Hematopoietic multipotent progenitor cell (in vitro differentiated cells): ENCODE measurements around the gene BCKDHA. TPM values are rescaled to one million over a fixed set of nuclear protein-coding genes. Genes with fewer than 3 reads are reported as not detected.

Experiments used
- DNase-seq, 3 donors: peaks; one replicate each; pipeline ENCODE4 v3.0.0-alpha.2; 2011 to 2015; ENCODE audit warnings: low read depth in 2 of 3, low spot score in 2 of 3
- total RNA-seq: library from RNA; depleted of rRNA; stranded (reverse); fragments of >200 nt; gene quantifications from one replicate; pipeline ENCODE4 v1.2.3, GENCODE V29; 2012

BCKDHA gene
- 139 TPM for total RNA-seq

DNA sequence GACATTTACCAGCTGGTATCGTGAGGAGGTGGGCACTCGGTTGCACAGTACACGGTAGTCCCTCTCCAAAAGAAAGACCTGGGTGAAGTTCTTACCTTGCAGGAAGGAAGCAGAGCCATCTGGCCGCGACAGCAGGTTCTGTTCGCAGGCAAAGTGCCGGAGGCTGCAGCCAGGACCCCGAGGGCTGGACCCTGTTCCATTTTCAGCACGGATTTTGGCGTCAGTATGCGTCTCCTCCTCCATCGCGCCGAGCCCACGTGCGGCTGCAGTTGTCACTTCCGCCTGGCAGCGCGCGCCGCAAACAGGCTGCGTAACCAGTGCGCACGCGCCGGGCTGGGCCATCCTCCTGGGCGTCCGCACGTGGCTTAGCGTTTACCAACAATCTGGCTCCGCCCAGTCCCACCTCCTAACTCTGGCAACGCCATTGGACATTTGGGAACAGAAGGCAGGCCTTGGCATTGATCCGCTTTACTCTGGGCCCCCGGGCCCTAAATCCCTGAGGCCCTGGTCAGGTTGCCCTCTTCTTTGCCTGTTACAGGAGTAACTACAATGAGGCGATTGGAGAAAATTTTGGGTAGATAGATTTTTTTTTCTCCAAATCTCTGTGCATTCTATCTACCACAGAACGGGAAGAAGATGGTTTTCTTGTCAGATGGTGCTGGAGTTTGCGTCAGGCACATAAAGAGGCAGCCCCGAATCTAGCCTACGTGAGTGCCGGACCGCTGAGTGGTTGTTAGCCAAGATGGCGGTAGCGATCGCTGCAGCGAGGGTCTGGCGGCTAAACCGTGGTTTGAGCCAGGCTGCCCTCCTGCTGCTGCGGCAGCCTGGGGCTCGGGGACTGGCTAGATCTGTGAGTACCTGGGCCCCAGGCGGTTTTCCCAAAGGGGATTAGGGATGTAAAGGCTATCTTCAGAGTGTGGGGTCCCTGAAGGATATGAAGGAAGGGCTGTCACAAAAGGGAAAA is at the start of gene BCKDHA, which contains the start of gene EXOSC5:
BCKDHA (plus strand) TSS at position 733 of the 964 bp plus-strand sequence; CDS start at position 743, 10 bp downstream.
EXOSC5 (minus strand) TSS at position 274 of the 964 bp plus-strand sequence; CDS start at position 243, 31 bp downstream.
- peak; percentile 97 to 100 (median 100) for DNase-seq

DNA sequence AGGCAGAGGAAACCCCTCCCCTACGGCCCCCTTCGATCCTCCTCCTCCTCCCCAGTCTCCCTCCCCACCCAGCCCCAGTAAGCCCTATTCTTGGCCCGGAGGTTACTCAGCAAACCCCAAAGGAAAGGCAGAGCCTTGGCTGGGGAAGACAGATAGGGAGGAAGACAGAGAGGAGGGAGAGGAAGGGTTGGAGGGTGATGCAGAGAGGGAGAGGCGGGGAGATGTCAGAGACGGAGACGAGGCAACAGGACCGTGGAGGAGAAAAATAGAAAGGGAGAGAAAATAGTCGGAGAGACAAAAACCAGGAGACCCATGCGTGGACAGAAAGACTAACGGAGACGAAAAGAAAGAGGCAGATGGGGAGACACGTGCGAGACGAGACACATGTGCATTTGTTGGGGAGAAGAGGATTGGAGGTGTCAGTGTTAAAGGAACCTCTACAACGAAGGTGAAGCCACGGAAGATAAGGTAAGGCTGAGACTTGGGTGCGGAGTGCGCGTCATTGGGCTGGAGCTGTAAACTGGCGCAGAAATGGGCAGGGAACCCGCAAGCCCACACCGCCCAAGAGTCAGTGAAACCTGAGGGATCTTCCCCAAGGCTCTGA is 46.8 kb upstream of the BCKDHA start:
- peak in 2 of 3 donors; percentile 53 to 68 for DNase-seq

DNA sequence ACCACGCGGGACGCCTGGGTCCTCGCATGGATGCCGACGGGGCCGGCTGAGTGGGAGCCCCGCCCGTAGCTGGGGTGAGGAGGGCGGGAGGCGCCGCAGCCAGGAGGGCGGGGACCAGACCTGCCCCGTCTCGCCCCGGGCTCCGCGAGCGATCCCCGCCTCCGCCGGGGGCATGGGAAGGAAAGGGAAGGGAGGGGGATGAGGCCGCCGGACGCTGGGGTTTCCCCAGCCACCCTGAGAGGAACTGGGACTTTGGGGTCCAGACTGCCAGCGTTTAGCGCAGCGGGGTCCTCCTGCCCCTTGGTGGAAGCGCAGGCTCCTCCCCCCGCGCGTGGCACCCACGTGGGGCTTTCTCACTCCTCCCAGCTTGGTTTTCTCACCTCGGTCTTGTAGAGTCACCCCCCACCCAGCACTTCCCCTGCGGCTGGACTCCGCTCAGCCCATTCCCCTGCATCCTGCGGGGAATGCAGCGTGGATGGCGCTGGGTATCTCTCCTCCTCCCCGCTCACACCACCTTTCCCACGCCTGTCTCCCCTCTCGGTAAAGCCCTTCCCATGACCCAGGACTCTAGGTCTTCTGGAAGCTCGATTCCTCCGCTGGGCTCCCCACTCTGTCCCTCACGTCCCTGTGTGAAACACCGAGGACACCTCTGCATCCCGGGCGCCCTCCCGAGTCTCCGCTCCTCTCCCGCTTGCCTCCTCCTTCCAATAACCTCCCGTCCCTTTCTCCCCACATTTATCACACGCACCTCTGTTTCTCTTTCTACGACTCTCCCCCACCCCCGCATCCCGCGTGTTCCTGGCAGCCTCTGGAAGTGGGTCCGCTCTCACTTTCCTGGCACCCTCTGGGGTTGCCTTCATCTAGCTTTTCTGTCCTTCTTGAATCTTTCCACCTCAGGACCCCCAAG is 46.0 kb upstream of the BCKDHA start:
- peak; percentile 74 to 92 (median 90) for DNase-seq

DNA sequence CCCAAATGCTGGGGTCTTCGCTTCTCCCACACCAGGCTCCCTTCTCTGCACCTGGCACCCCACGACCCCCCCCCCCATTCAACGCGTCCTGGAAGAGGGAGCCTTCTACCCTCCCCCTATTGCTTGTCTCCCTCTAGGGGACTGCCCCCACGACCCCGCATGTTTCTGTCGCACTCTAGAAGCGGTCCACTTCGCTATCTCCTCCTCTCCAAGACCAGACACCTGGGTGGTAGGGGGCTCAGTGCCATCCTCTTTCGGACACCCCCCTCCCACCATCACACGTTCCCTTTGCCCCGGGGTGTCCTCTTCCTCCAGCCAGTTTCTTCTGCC is 45.4 kb upstream of the BCKDHA start:
- no peak for DNase-seq

DNA sequence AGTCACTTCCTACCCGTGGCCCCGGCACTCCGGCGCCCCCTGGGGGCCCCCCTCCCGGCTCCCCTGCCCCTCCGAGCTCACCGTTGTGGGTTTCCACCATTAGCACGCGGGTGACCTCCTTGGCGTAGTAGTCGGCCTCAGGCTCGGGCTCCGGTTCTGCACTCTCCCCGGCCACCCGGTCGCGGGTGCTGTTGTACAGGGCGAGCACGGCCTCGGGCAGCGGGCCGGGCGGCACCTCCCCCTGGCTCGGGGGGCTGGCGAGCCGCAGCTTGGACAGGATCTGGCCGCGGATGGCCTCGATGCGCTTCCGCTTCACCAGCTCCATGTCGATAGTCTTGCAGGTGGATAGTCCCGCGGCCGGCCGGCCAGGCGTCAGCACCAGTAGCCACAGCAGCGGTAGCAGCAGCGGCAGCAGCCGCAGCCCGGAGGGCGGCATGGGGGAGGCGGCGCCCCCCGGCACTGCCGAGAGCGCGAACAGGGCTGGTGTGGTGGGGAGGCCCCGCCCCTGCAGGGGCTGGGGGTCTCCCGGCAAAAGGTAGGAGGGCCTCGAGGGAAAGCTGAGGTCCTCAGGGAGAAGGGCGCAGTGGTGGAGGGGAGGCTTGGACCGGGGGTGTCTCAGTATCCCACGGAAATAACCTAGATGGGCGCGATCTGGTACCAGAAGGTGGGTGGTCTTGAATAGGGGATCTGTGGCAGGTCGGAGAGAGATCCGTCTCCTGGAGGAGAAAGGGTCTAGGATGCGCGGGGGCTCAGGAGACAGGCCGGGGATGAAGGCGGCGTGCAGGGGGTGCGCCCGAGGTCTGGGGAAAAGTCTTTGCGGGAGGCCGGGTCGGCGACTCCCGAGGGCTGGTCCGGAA is 44.8 kb upstream of the BCKDHA start:
- DNase-seq = peak in 2 of 3 donors; percentile 74 to 79

DNA sequence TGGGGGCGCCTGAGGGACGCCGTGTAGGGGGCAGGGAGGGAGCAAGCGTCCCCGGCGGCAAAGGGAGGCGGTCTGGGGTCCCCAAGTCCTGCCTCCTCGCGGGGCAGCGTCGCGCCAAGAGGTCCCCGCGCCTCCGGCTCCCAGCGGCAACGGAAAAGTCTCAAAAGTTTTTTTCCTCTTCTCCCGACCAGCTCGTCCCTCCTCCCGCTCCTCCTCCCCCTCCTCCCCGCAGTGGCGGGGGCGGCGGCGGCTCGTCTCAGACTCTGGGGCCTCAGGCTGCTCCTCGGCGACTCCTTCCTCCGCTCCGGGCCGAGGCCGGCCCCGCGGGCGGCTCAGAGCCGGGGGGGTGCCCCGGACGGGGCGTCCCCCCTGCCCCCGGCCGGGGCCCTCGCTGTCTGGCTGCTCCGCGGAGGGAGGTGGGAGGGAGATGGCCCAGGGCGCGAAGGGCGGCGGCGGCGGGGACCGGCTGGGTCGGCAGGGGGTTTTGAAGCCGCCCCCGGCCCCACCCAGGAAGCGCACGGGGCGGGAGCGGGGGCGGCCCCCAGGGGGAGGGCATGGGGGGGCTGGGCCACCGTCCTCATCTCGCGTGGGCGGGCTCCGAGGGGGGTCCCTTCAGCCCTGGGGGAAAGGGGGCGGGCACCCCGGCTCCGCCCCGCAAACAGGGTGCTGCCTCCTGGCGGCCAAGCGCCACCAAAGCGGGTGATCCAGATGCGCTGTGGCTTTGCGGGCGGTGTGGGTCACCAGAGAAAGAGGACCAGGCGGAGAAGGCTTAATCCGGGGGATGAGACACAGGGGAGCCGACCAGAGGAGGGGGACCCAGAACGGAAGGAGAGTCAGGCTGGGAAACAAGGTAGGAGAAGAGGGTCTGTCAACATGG is 43.9 kb upstream of the BCKDHA start, which contains the start of gene TGFB1:
TGFB1 (minus strand) TSS at position 457 of the 877 bp plus-strand sequence. CDS start 878 bp downstream, outside the sequence.
- peak; percentile 83 to 92 (median 87) for DNase-seq

DNA sequence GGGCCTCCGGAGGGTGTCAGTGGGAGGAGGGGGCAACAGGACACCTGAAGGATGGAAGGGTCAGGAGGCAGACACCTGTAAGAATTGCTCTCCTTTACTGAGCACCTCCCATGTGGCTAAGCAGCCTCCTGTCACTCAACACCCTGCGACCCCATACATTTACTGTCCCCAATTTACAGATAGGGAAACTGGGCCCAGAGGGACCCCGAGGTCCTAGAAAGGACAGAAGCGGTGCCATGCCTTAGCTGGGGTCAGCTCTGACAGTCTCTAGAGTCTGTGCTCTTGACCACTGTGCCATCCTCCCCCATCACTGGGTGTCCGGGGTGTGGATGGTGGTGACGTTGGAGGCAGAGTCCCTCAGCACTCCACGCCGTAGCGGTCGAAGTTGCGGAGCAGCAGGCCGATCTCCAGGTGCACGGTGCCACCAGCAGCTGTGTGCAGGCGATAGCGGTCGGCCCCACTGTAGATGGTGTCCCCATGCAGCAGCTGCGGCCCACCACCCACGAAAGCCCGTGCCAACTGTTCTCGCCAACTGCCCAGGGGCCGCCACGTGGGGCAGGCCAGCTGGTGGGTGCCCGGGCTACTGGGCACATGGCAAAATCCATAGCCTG is 43.2 kb upstream of the BCKDHA start:
- DNase-seq = no peak

DNA sequence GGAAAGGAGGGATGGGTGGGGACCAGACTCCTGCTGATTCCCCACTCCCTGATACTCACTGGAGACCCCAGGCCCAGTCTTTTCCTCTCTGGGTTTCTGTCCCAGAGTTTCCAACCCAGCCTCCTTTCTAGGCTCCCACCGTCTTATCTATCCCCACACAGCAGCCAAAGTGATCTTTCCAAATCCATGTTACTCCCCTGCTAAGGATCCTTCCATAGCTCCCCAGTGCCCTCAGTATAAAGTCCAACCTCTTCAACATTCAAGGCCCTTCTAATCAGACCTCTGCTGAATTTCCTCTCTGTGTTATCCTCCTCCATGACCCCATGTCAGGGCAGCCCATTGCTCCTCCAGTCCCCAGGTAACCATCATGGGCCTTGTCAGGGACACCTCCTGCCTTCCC is 42.6 kb upstream of the BCKDHA start:
- no peak for DNase-seq

DNA sequence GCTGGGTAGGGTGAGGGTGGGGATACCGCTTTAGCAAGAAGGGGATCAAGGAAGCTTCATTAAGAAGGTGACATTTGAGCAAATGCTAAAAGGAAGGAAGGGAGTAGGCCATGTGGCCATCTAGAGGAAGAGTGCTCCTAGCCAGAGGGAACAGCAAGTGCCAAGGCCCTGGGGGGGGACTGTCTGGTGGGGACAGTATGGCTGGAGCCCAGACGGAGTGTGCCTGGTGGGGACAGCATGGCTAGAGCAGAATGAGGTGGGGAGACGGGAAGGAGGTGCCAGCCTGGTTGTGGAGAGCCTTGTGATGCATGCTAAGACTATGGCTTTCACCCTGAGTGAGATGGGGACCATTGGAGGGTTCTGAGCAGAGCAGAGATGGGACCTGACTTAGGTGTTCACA is 41.8 kb upstream of the BCKDHA start:
- DNase-seq = no peak

DNA sequence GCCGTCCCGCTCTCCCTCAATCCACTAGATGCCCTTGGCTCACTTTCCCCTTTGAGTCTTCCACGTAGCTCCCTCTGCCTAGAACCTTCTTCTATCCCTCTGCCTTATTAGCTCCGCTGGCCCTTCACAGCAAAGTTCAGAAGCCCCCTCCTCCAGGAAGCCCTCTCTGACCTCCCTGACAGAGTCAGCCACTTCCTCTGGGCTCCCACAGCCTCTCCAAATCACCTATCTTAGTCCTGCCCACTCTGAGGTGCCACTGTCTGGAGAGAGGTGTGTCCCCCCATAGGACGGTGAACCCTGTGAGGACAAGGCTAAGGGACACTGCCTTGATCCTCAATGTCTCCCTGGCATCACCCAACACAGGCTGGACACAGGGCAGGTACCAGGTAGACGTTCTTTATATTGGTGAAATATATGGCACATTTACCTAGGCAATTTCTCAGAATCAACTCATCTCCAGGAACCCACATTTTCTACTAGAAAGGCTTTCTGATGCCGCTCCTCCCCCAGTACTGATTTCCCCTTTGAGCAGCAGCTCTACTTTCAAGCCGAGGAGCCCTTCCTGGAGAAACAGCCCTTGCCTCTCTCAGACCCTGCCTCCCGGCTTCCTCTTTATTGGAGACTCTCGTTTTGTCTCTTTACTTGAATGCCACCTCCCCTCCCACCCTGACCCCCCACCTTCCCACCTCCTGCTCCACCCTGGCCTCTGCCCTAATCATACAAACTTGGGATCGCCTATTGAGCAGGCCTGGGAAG is 40.5 kb upstream of the BCKDHA start:
- DNase-seq = no peak

DNA sequence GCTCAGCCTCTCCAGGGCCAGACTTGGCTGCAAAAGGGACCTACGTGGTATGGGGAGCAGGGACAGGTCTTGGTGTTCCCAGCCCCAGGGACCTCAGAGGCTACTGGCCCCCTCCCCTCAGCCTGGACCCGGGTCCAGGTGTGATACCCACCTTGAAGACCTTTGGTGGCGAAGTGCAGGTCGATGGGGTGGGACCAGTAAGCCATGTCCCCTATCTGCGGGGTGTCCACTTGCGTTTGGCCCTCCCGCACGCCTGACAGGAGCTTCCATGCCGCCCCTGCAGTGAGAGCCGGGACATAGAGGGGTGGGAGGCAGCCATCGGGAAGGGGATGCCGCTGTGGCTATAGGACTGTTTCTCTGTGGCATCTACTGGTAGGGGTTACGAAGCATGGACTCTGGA is 39.9 kb upstream of the BCKDHA start:
- no peak for DNase-seq

DNA sequence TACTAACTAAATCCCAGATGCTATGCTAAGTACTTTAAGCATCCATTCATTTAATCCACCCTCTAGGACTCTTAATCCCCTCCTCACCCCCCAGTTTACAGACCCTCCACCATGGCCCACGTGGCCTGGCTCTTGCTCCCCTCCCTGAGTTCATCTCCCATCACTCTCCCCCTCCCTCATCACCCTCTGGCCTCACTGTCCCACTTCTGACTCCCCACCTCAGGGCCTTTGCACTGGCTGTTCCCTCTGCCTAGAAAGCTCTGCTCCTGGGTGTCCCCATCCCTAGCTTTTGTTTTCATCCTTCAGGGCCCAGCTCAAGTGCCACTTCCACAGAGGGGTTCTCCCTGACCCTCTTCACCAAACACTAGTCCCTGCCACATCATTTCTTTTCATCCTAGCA is 37.9 kb upstream of the BCKDHA start:
- no peak for DNase-seq

DNA sequence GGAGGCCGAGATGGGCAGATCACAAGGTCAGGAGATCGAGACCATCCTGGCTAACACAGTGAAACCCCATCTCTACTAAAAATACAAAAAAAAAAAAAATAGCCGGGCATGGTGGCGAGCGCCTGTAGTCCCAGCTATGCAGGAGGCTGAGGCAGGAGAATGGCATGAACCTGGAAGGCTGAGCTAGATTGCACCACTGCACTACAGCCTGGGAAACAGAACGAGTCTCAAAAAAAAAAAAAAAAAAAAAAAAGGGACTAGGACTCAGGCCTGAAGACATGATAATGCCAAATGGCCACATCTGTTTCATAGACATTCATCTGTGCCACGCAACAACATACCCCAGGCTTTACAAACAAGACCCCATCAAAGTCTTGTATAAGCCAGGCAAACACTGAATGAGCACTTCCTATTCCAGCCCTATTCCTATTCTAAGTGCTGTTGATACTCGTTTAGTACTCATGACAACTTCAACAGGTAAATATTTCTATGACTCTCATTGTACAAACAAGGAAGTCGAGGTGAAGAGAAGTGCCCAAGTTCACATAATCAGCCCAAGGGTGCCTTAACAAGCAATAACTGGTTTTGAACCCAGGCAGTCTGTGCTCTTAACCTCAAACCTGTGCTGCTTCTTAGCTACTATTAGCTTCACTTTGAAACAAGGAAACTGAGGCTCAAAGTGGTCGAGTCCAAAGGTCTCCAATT is 35.3 kb upstream of the BCKDHA start:
- no peak for DNase-seq

DNA sequence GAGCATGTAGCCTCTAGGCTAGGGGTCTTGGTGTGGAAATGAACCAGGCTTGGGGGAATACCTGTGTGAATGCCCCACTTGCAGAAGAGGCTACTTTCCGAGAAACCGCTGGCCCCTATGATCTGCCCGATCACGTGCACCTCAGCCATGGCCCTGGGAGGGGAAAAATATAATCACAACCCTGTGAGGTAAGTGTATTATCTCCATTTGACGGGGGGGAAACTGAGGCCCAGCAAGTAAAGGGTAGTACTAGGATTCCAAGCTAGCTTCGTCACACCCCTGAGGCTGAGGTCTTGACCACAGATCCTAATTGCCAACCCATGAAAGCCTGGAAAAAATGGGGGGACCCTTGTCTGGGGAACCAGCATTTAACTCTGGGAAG is 34.3 kb upstream of the BCKDHA start:
- DNase-seq = no peak

DNA sequence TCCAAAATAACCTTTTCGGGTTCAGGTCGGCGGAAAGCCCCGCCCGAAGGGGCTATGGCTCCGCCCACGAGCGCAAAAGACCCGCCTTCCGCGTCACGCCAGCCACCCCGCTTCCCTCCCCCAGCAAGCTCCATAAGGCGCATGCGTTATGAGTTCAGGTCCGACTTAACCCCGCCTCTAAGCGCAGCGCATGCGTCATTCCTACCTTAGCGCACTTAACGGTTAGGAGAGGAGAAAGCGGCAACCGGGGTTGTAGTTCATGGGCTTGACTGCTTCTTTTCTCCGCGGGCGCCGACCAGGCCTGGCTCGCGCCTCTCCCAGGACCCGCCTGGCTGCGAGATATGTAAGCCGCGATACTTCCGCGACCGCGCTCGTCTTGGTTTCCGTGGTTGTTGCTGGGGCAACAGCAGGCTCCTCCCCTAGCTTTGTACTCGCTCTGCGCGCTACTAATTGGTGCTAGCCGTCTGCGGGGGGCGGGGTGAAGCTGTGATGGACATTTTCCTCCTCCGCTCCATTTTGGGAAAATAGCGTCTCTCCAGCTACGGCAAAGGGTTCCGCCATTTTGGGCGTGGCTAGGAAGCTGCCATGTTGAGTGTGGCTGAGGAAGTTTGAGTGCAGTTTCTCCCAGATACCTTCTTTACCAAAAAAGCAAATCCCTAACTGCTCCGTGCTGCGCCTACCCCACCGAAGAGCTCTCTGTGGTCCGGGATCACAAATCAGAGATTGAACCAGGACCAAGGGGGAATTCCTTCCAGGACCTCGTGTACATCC is 33.7 kb upstream of the BCKDHA start, which contains the start of gene B9D2:
B9D2 (minus strand) TSS at position 397 of the 771 bp plus-strand sequence. CDS start 630 bp downstream, outside the sequence.
- DNase-seq = peak; percentile 96 to 99 (median 99)
